IMR-90 (cell line): ENCODE measurements around the gene ARSB. TPM values are rescaled to one million over a fixed set of nuclear protein-coding genes. Genes with fewer than 3 reads are reported as not detected.
A peak's percentile ranks its signal among the peaks of the same experiment; 100 is the strongest.

ENCODE experiments used
- ATAC-seq: fragments of 200-7000 bp; cut with Tn5 transposase; 2 replicates; pipeline ENCODE4 v1.9.1; 2020; ENCODE audit warnings: low read depth, mild to moderate bottlenecking, moderate library complexity
- BruUV-seq: library from RNA; stranded (reverse); fragments of 400-500 nt; replicated peaks from 2 replicates; lab custom pipeline; 2021; lab: Mats Ljungman, UMichigan
- CTCF ChIA-PET: fragments of 300-600 bp; formaldehyde crosslinking; extraction: SDS; loops from one replicate; lab custom pipeline; 2021; ENCODE audit warnings: antibody characterized with exemption; lab: Yijun Ruan, JAX
- POLR2A ChIA-PET: fragments of 300-600 bp; sonication (Branson Sonifier 250); formaldehyde crosslinking; loops from one replicate; lab custom pipeline; 2022; ENCODE audit warnings: antibody characterized with exemption; ENCODE audit not compliant: unreplicated experiment; lab: Charles Lee
- DNase-seq: peaks from one replicate; pipeline ENCODE4 v3.0.0; 2013
- H2AFZ ChIP-seq: replicated peaks from 2 replicates; pipeline ENCODE3; 2013; ENCODE audit warnings: low read length, mild to moderate bottlenecking; ENCODE audit not compliant: poor library complexity
- H2AK5ac ChIP-seq: 2 replicates; pipeline ENCODE4 v1.6.1; 2013; ENCODE audit warnings: low read depth, low read length, inconsistent platforms
- H2AK9ac ChIP-seq: replicated peaks from 2 replicates; pipeline ENCODE3; 2013; ENCODE audit warnings: mild to moderate bottlenecking, low read depth, low read length, moderate library complexity; ENCODE audit not compliant: poor library complexity
- H2BK120ac ChIP-seq: 2 replicates; pipeline ENCODE4 v1.6.1; 2013; ENCODE audit warnings: low read depth, low read length, inconsistent platforms
- H2BK15ac ChIP-seq: 3 replicates; pipeline ENCODE4 v1.6.1; 2013; ENCODE audit warnings: low read depth, low read length, inconsistent platforms
- H2BK20ac ChIP-seq: 2 replicates; pipeline ENCODE4 v1.6.1; 2013; ENCODE audit warnings: low read depth, mild to moderate bottlenecking, inconsistent platforms, low read length, moderate library complexity
- H2BK5ac ChIP-seq: 2 replicates; pipeline ENCODE4 v1.6.1; 2013; ENCODE audit warnings: mild to moderate bottlenecking, low read depth, low read length, inconsistent platforms; ENCODE audit not compliant: poor library complexity, severe bottlenecking
- H3K14ac ChIP-seq: replicated peaks from 2 replicates; pipeline ENCODE4 v1.6.1; 2013; ENCODE audit warnings: low read depth, low read length, inconsistent platforms
- H3K18ac ChIP-seq: 2 replicates; pipeline ENCODE4 v1.6.1; 2013; ENCODE audit warnings: low read depth, low read length, control low read depth
- H3K23ac ChIP-seq: 2 replicates; pipeline ENCODE4 v1.6.1; 2013; ENCODE audit warnings: low read depth, low read length, inconsistent platforms
- H3K27ac ChIP-seq: 2 replicates; pipeline ENCODE4 v1.5.1; 2013; ENCODE audit warnings: mild to moderate bottlenecking, control low read depth, low read length; ENCODE audit not compliant: insufficient read depth
- H3K27me3 ChIP-seq: 2 replicates; pipeline ENCODE4 v1.6.1; 2013; ENCODE audit warnings: low read length; ENCODE audit not compliant: control insufficient read depth, insufficient read depth
- H3K36me3 ChIP-seq: 2 replicates; pipeline ENCODE4 v1.6.1; 2013; ENCODE audit warnings: low read length, mixed read lengths; ENCODE audit not compliant: control insufficient read depth, insufficient read depth
- H3K4ac ChIP-seq: 2 replicates; pipeline ENCODE4 v1.6.1; 2013; ENCODE audit warnings: low read depth, low read length, inconsistent platforms
- H3K4me1 ChIP-seq: 2 replicates; pipeline ENCODE4 v1.6.1; 2013; ENCODE audit warnings: low read length, mixed read lengths; ENCODE audit not compliant: control insufficient read depth, insufficient read depth
- H3K4me2 ChIP-seq: 2 replicates; pipeline ENCODE4 v1.6.1; 2013; ENCODE audit warnings: low read depth, mild to moderate bottlenecking, control low read depth, low read length, moderate library complexity
- H3K4me3 ChIP-seq: 2 replicates; pipeline ENCODE4 v1.5.1; 2013; ENCODE audit warnings: low read depth, mild to moderate bottlenecking, control low read depth, low read length, moderate library complexity; ENCODE audit not compliant: insufficient read depth
- H3K56ac ChIP-seq: 2 replicates; pipeline ENCODE4 v1.6.1; 2013; ENCODE audit warnings: low read length, inconsistent platforms; ENCODE audit not compliant: insufficient read depth; ENCODE audit errors: extremely low read depth
- H3K79me1 ChIP-seq, 2 experiments: 2 replicates each; pipeline ENCODE4 v1.6.1; 2013; ENCODE audit warnings: low read length in 2 of 2, inconsistent platforms in 1 of 2, low read depth in 1 of 2
- H3K9ac ChIP-seq: 2 replicates; pipeline ENCODE4 v1.6.1; 2013; ENCODE audit warnings: low read depth, low read length, control low read depth
- H3K9me1 ChIP-seq: 2 replicates; pipeline ENCODE4 v1.6.1; 2013; ENCODE audit warnings: low read length, inconsistent platforms; ENCODE audit not compliant: insufficient read depth
- H3K9me3 ChIP-seq: 2 replicates; pipeline ENCODE4 v1.6.1; 2013; ENCODE audit warnings: low read length; ENCODE audit not compliant: control insufficient read depth, insufficient read depth
- H4K20me1 ChIP-seq: 2 replicates; pipeline ENCODE4 v1.6.1; 2013; ENCODE audit warnings: low read length, inconsistent platforms; ENCODE audit not compliant: insufficient read depth
- H4K5ac ChIP-seq: 2 replicates; pipeline ENCODE4 v1.6.1; 2013; ENCODE audit warnings: mild to moderate bottlenecking, low read depth, low read length, control low read depth
- H4K8ac ChIP-seq, 2 experiments: 2 replicates each; pipeline ENCODE4 v1.6.1; 2013; ENCODE audit warnings: low read depth in 2 of 2, low read length in 2 of 2, control low read depth in 1 of 2, inconsistent platforms in 1 of 2
- H4K91ac ChIP-seq: 2 replicates; pipeline ENCODE4 v1.6.1; 2013; ENCODE audit warnings: low read depth, low read length, inconsistent platforms; ENCODE audit not compliant: insufficient read depth
- CEBPB ChIP-seq: IDR thresholded peaks from 2 replicates; pipeline ENCODE4 v1.6.1; 2012; ENCODE audit warnings: low read depth, low read length, improper control_type of control experiment
- MAFK ChIP-seq: IDR thresholded peaks from 2 replicates; pipeline ENCODE4 v1.6.1; 2012; ENCODE audit warnings: low read depth, low read length, improper control_type of control experiment
- MAZ ChIP-seq: IDR thresholded peaks from 2 replicates; pipeline ENCODE4 v1.6.1; 2012; ENCODE audit warnings: low read depth, mild to moderate bottlenecking, low read length, improper control_type of control experiment, moderate library complexity, borderline replicate concordance
- RFX5 ChIP-seq: IDR thresholded peaks from 2 replicates; pipeline ENCODE4 v1.8.0; 2012; ENCODE audit warnings: low read depth, mild to moderate bottlenecking, low read length, moderate library complexity
- SMC3 ChIP-seq: fragments of 150-350 bp; IDR thresholded peaks from 2 replicates; pipeline ENCODE4 v1.6.1; 2016; ENCODE audit warnings: low read depth, mild to moderate bottlenecking, antibody characterized with exemption, low read length, moderate library complexity
- WGBS, 2 experiments: methylation state at CpG; one replicate each; pipeline versions ENCODE4 v1.1.5 to v1.1.7; 2013; ENCODE audit warnings: missing lambda C conversion rate in 2 of 2; ENCODE audit not compliant: insufficient read length in 1 of 2; ENCODE audit errors: extremely low coverage in 2 of 2; 5-methylcytosine and 5-hydroxymethylcytosine counted together
- dilution Hi-C: fragments of 300-500 bp; cut with HindIII; formaldehyde crosslinking; loops from one replicate; pipeline ENCODE4 v1.14.3; 2018; ENCODE audit warnings: low sequenced_read_pairs; ENCODE audit not compliant: unreplicated experiment
- in situ Hi-C: fragments of 300-500 bp; cut with MboI; formaldehyde crosslinking; loops from 3 replicates; pipeline ENCODE4 v1.14.3; 2019; ENCODE audit warnings: low sequenced_read_pairs, inconsistent platforms, mixed read lengths
- intact Hi-C: fragments of 100-400 bp; cut with micrococcal nuclease; formaldehyde crosslinking; loops from 2 replicates; pipeline ENCODE4 v1.10.0; 2022
- polyA plus RNA-seq, 3 experiments: library from polyadenylated mRNA; depleted of rRNA; stranded (reverse); fragments of >200 nt; gene quantifications; 2 replicates each; pipeline ENCODE4 v1.2.3, GENCODE V29; 2012; ENCODE audit warnings: low replicate concordance in 1 of 3
- total RNA-seq: library from RNA; depleted of rRNA; stranded (reverse); fragments of >200 nt; gene quantifications from 2 replicates; pipeline ENCODE4 v1.2.3, GENCODE V29; 2012

The ARSB gene
- total and polyA plus RNA-seq, 2 of the 4 experiments (the other 2 are of a cell fraction) = 16.0 to 16.3 TPM

DNA sequence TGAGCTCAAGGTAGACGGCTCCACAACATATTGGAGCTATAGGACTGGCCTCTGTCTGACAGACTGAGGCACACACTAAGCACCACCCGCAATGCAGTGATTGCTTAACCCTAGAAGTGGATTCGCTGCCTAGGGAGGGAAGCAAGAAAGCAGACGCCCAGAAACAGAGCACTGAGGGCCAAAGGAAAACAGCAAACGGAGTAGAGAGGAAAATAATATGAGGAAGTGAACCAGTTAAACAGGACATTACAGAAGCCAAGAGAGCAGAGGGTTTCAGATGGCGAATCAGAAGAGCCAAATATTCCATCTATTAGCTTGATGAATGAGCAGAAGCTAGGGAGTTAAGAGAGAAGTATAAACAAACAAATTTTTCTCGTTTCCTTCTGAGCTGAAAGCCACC, 197.3 kb downstream of the ARSB start:
- Histone ChIP-seq H3K4me3 (no peak overlapping the region), H3K23ac (no peak overlapping the region), H2AFZ (no peak overlapping the region), H3K18ac (peak overlapping the region; percentile 84; the same call in 1 of the 2 replicates), H3K9me3 (no peaks in the 10 kb centered on the region), H3K9me1 (peaks cover 3% of the 10 kb centered on the region; the same call in 1 of the 2 replicates), H2BK15ac (no peak overlapping the region), H3K79me1 (no peaks in the 10 kb centered on the region), H3K4ac (peak overlapping the region; percentile 2; the same call in 1 of the 2 replicates), H3K4me1 (peaks cover 4% of the 10 kb centered on the region), H3K56ac (no peak overlapping the region), H2BK5ac (no peak overlapping the region), H4K8ac (0 out of 4 replicates have a peak overlapping the region, but pooled peaks of 1 of the 2 experiments have one; percentile 46), H3K4me2 (no peak overlapping the region; the same call in 1 of the 2 replicates), H4K5ac (no peak overlapping the region), H4K91ac (no peak overlapping the region; the same call in 1 of the 2 replicates), H3K9ac (no peak overlapping the region), H3K36me3 (no peaks in the 10 kb centered on the region), H2BK20ac (peak overlapping the region; percentile 32; the same call in 1 of the 2 replicates), H3K27me3 (no peaks in the 10 kb centered on the region), H2AK5ac (peak overlapping the region; percentile 35; the same call in 1 of the 2 replicates), H2BK120ac (no peak overlapping the region), H3K27ac (peak overlapping the region; percentile 5; the same call in 1 of the 2 replicates), H4K20me1 (no peaks in the 10 kb centered on the region), H2AK9ac (no peak overlapping the region), H3K14ac (no peak overlapping the region)
- intact Hi-C loops = no loop called here
- CTCF ChIA-PET = interaction anchor here (0.6 kb wide), 1 partner anchor 18 kb away, joined by 3 read pairs; no protein-coding TSS in a partner anchor
- BruUV-seq = no TSS peak
- no peak for DNase-seq
- POLR2A ChIA-PET = no interaction called here
- in situ Hi-C loops = no loop called here
- peak; percentile 54 for ATAC-seq
- dilution Hi-C loops = no loop called here
- TF ChIP-seq SMC3 (no peak), CEBPB (peak; percentile 28; the same call in 1 of the 2 replicates), MAFK (no peak), RFX5 (no peak), MAZ (no peak)
- WGBS, 2 experiments = 42% methylated on average over 5 of the region's 7 CpGs; no CpG with 5 or more reads in 1 of the 2 experiments
